Caco-2 (cell line): ENCODE results near the gene GNAQ. TPM values are rescaled to one million over a fixed set of nuclear protein-coding genes. Genes with fewer than 3 reads are reported as not detected.

Source experiments
- BruUV-seq: library from RNA; stranded (reverse); fragments of 400-500 nt; replicated peaks from 2 replicates; lab custom pipeline; 2021; lab: Mats Ljungman, UMichigan
- CTCF ChIA-PET: fragments of 300-600 bp; sonication (Branson Sonifier 250); formaldehyde crosslinking; loops from one replicate; lab custom pipeline; 2022; ENCODE audit warnings: antibody characterized with exemption; lab: Charles Lee
- POLR2A ChIA-PET: fragments of 300-600 bp; sonication (Branson Sonifier 250); formaldehyde crosslinking; loops from one replicate; lab custom pipeline; 2022; ENCODE audit warnings: antibody characterized with exemption; lab: Charles Lee
- DNase-seq, 2 experiments: peaks; one replicate each; pipeline versions ENCODE4 v3.0.0 to v3.0.0-alpha.2; 2020 to 2022
- H3K27me3 ChIP-seq: replicated peaks from 2 replicates; pipeline ENCODE4 v1.6.0; 2011; ENCODE audit warnings: low read length; ENCODE audit not compliant: control insufficient read depth, insufficient read depth
- H3K36me3 ChIP-seq: 2 replicates; pipeline ENCODE4 v1.5.1; 2011; ENCODE audit warnings: low read length; ENCODE audit not compliant: control insufficient read depth, insufficient read depth
- H3K4me1 ChIP-seq: fragments of 250-450 bp; sonication (Bioruptor Pico); 2 replicates; pipeline ENCODE4 v1.5.1; 2020; ENCODE audit warnings: mild to moderate bottlenecking
- H3K4me3 ChIP-seq: 2 replicates; pipeline ENCODE4 v1.5.1; 2011; ENCODE audit warnings: low read depth, mild to moderate bottlenecking, control low read depth, low read length
- H3K9me3 ChIP-seq: fragments of 250-450 bp; sonication (Bioruptor Pico); 2 replicates; pipeline ENCODE4 v1.5.1; 2020; ENCODE audit warnings: mild to moderate bottlenecking, moderate library complexity
- H3K27ac Mint-ChIP-seq: one replicate; pipeline ENCODE4 v1.8.0; 2022; ENCODE audit warnings: mixed read lengths; ENCODE audit not compliant: unreplicated experiment
- H3K27me3 Mint-ChIP-seq: one replicate; pipeline ENCODE4 v1.8.0; 2022; ENCODE audit warnings: mixed read lengths; ENCODE audit not compliant: insufficient read depth, unreplicated experiment
- H3K36me3 Mint-ChIP-seq: one replicate; pipeline ENCODE4 v1.8.0; 2022; ENCODE audit warnings: mild to moderate bottlenecking, mixed read lengths; ENCODE audit not compliant: insufficient read depth, unreplicated experiment
- H3K4me1 Mint-ChIP-seq: one replicate; pipeline ENCODE4 v1.8.0; 2022; ENCODE audit warnings: low read depth, mixed read lengths; ENCODE audit not compliant: unreplicated experiment
- H3K4me3 Mint-ChIP-seq: one replicate; pipeline ENCODE4 v1.8.0; 2022; ENCODE audit warnings: mild to moderate bottlenecking, moderate library complexity, mixed read lengths; ENCODE audit not compliant: unreplicated experiment
- H3K9me3 Mint-ChIP-seq: one replicate; pipeline ENCODE4 v1.8.0; 2022; ENCODE audit warnings: mixed read lengths; ENCODE audit not compliant: unreplicated experiment
- intact Hi-C: fragments of 100-400 bp; cut with micrococcal nuclease; formaldehyde crosslinking; loops from one replicate; pipeline ENCODE4 v1.10.0; 2022; ENCODE audit not compliant: unreplicated experiment
- total RNA-seq: library from RNA; stranded (reverse); gene quantifications from 2 replicates; pipeline ENCODE4 v1.2.3, GENCODE V29; 2022
- TF ChIP-seq, protein P1 (sequence below), 2 experiments: fragments of 200-600 bp in 1 of 2; IDR thresholded peaks; 1 replicate in 1 of 2; 2 replicates in 1 of 2; pipeline versions ENCODE4 v1.5.1 to v1.8.0; 2011 to 2022; ENCODE audit warnings: antibody characterized with exemption in 1 of 2, control low read depth in 1 of 2, inconsistent platforms in 1 of 2, low read depth in 1 of 2, low read length in 1 of 2, mild to moderate bottlenecking in 1 of 2, moderate library complexity in 1 of 2; ENCODE audit not compliant: insufficient read depth in 1 of 2, severe bottlenecking in 1 of 2, unreplicated experiment in 1 of 2

GNAQ gene
- total RNA-seq, 1 experiment from 2014 or later: 10.1 TPM

DNA sequence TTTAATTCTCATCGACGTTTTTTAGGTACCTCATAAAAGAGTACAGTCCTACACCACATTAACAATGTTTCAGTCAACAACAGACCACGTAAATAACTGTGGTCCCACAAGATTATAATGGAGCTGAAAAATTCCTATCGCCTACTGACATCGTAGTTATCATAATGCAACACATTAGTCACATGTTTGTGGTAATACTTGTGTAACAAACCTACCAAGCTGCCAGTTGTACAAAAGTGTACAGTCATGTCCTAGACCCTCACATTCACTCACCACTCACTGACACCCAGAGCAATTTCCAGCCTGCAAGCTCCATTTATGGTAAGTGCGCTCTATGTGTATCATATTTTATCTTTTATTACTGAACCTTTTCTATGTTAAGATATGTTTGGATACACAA lies 16.8 kb downstream of the GNAQ start:
- no peaks in the 10 kb centered on the region for H3K9me3 Mint-ChIP-seq
- H3K36me3 Mint-ChIP-seq: no peaks in the 10 kb centered on the region
- DNase-seq: no peak
- POLR2A ChIA-PET: no interaction called here
- TF ChIP-seq, protein P1, sequence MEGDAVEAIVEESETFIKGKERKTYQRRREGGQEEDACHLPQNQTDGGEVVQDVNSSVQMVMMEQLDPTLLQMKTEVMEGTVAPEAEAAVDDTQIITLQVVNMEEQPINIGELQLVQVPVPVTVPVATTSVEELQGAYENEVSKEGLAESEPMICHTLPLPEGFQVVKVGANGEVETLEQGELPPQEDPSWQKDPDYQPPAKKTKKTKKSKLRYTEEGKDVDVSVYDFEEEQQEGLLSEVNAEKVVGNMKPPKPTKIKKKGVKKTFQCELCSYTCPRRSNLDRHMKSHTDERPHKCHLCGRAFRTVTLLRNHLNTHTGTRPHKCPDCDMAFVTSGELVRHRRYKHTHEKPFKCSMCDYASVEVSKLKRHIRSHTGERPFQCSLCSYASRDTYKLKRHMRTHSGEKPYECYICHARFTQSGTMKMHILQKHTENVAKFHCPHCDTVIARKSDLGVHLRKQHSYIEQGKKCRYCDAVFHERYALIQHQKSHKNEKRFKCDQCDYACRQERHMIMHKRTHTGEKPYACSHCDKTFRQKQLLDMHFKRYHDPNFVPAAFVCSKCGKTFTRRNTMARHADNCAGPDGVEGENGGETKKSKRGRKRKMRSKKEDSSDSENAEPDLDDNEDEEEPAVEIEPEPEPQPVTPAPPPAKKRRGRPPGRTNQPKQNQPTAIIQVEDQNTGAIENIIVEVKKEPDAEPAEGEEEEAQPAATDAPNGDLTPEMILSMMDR (IDR thresholded peaks at IDR 0.05; ENCODE audit: insufficient read depth in 1 of 2, low read depth in 1 of 2, low read length in 1 of 2, severe bottlenecking in 1 of 2, unreplicated experiment in 1 of 2): no peak
- CTCF ChIA-PET: no interaction called here
- Histone ChIP-seq H3K36me3 (no peaks in the 10 kb centered on the region), H3K27me3 (no peaks in the 10 kb centered on the region), H3K4me3 (no peak overlapping the region), H3K4me1 (no peaks in the 10 kb centered on the region), H3K9me3 (no peaks in the 10 kb centered on the region)
- no peaks in the 10 kb centered on the region for H3K27me3 Mint-ChIP-seq
- H3K4me3 Mint-ChIP-seq: no peak overlapping the region
- H3K27ac Mint-ChIP-seq: no peak overlapping the region
- intact Hi-C loops: no loop called here
- BruUV-seq: no TSS peak
- peaks cover 7% of the 10 kb centered on the region for H3K4me1 Mint-ChIP-seq

DNA sequence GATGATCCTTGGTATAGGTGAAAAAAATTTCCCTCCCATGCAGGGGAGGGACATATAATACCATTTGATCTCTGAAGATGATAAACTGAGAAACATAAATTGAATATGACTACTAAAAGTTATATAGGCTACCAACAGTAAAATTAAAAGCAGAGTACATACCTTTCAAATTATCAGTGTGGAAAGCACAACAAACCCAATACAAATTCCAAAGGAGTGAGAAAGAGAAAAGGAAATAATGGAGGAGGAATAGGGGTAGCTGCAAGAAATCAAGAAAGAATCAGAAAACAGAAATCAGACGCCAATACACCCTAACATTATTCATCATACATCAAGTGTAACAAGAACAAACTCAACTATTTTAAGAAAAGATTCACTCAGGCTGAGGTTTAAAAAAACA lies 17.7 kb downstream of the GNAQ start:
- no peak overlapping the region for H3K4me3 ChIP-seq
- TF ChIP-seq, protein P1 (IDR thresholded peaks at IDR 0.05; ENCODE audit: insufficient read depth in 1 of 2, low read depth in 1 of 2, low read length in 1 of 2, severe bottlenecking in 1 of 2, unreplicated experiment in 1 of 2): no peak
- intact Hi-C loops: no loop called here
- Mint-ChIP-seq H3K4me1 (peaks cover 7% of the 10 kb centered on the region), H3K9me3 (no peaks in the 10 kb centered on the region), H3K4me3 (no peak overlapping the region), H3K27me3 (no peaks in the 10 kb centered on the region), H3K27ac (no peak overlapping the region), H3K36me3 (no peaks in the 10 kb centered on the region)
- ChIA-PET CTCF (no interaction called here), POLR2A (no interaction called here)
- H3K9me3 ChIP-seq: no peaks in the 10 kb centered on the region
- no peaks in the 10 kb centered on the region for H3K4me1 ChIP-seq
- H3K36me3 ChIP-seq: no peaks in the 10 kb centered on the region
- BruUV-seq: no TSS peak
- H3K27me3 ChIP-seq: no peaks in the 10 kb centered on the region
- no peak for DNase-seq

DNA sequence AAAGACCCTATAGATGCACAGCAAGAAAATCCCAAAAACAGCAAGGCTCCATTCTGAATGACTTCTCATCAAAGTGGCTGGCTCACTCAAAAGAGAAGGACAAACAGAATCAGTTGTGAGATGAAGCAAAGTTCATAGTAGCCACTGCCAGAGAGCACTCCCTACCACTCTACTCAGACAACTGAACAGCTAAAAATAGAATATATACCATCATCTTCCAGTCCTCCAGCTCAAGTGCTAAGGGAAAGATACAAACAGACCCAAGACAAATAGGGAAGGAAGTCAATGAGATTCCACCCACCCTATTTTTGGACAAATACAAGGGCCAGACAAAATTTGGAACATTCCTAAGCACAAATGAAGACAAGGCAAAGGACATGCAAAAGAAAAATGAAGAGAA lies 20.6 kb downstream of the GNAQ start:
- Mint-ChIP-seq H3K27ac (no peak overlapping the region), H3K4me1 (peaks cover 7% of the 10 kb centered on the region), H3K36me3 (no peaks in the 10 kb centered on the region), H3K9me3 (no peaks in the 10 kb centered on the region), H3K4me3 (no peak overlapping the region), H3K27me3 (no peaks in the 10 kb centered on the region)
- Histone ChIP-seq H3K27me3 (no peaks in the 10 kb centered on the region), H3K4me1 (no peaks in the 10 kb centered on the region), H3K4me3 (no peak overlapping the region), H3K9me3 (no peaks in the 10 kb centered on the region), H3K36me3 (no peaks in the 10 kb centered on the region)
- intact Hi-C loops: no loop called here
- no peak for DNase-seq
- no TSS peak for BruUV-seq
- TF ChIP-seq, protein P1 (IDR thresholded peaks at IDR 0.05; ENCODE audit: insufficient read depth in 1 of 2, low read depth in 1 of 2, low read length in 1 of 2, severe bottlenecking in 1 of 2, unreplicated experiment in 1 of 2): no peak
- ChIA-PET CTCF (no interaction called here), POLR2A (no interaction called here)
